ENCODE results near the gene XRN1. TPM values are rescaled to one million over a fixed set of nuclear protein-coding genes. Genes with fewer than 3 reads are reported as not detected.

Gene XRN1
- total RNA-seq, 1 donor from 2014 or later = 50.1 TPM

DNA sequence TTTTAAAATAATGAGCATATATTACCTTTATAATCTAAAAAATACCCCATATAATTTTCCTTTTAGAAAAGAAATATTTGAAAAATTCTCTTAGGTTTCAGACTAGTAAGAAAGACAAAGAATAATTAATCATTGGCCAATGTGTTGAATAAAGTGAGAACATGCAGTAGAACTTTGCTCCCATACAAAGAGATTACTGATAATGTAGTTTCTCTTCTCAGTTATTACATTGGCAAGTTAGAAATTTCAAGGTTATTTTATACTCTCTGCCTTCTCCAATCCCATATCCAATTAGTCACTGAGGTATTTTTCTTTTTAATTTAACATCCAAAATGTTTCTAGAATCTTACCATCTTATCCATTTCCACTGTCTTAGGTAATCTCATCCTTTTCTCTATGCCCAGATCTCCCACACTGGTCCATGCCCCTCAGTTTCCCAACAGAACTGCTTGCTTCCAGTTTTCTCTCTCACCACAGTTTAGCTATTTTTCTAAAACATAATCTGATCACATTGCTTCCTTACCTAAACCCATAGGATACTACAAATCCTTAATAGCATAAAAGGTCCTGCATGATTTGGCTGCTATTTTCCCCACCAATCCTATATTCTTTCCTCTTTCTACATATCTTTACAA, 10.8 kb downstream of the XRN1 start:
- no peaks in the 10 kb centered on the region for H3K9me3 Mint-ChIP-seq (ENCODE audit: unreplicated experiment)
- no peak for DNase-seq (ENCODE audit: low spot score)
- peaks cover 26% of the 10 kb centered on the region for H3K36me3 Mint-ChIP-seq (ENCODE audit: low read depth, unreplicated experiment)
- H3K4me3 Mint-ChIP-seq (ENCODE audit: unreplicated experiment) = no peak overlapping the region
- H3K27ac Mint-ChIP-seq (ENCODE audit: unreplicated experiment) = no peak overlapping the region
- H3K27me3 Mint-ChIP-seq (ENCODE audit: unreplicated experiment) = peaks cover 1% of the 10 kb centered on the region
- H3K4me1 Mint-ChIP-seq (ENCODE audit: unreplicated experiment) = peaks cover 33% of the 10 kb centered on the region
- TF ChIP-seq, protein P1, sequence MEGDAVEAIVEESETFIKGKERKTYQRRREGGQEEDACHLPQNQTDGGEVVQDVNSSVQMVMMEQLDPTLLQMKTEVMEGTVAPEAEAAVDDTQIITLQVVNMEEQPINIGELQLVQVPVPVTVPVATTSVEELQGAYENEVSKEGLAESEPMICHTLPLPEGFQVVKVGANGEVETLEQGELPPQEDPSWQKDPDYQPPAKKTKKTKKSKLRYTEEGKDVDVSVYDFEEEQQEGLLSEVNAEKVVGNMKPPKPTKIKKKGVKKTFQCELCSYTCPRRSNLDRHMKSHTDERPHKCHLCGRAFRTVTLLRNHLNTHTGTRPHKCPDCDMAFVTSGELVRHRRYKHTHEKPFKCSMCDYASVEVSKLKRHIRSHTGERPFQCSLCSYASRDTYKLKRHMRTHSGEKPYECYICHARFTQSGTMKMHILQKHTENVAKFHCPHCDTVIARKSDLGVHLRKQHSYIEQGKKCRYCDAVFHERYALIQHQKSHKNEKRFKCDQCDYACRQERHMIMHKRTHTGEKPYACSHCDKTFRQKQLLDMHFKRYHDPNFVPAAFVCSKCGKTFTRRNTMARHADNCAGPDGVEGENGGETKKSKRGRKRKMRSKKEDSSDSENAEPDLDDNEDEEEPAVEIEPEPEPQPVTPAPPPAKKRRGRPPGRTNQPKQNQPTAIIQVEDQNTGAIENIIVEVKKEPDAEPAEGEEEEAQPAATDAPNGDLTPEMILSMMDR (IDR thresholded peaks at IDR 0.05; ENCODE audit: unreplicated experiment) = no peak

DNA sequence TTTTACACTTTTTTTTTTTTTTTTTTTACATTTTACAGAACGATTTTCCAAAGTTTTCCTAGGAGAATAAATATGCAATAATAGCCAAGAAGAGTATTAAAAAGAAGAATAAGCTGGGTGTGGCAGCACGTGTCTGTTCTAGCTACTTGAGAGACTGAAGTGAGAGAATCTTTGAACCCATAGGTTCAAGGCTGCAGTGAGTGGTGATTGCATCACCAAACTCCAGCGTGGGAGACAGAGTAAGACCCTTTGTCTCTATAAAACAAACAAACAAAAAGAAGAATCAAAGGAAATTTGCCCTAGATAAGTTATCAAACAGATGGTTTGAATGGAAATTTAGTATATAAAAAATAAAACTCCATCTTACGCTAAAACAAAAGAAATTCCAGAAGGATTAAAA, 13.3 kb downstream of the XRN1 start:
- H3K27ac Mint-ChIP-seq (ENCODE audit: unreplicated experiment) = peak overlapping the region; percentile 94
- H3K4me3 Mint-ChIP-seq (ENCODE audit: unreplicated experiment) = no peak overlapping the region
- TF ChIP-seq, protein P1 (IDR thresholded peaks at IDR 0.05; ENCODE audit: unreplicated experiment) = no peak
- H3K36me3 Mint-ChIP-seq (ENCODE audit: low read depth, unreplicated experiment) = peaks cover 41% of the 10 kb centered on the region
- peaks cover 1% of the 10 kb centered on the region for H3K27me3 Mint-ChIP-seq (ENCODE audit: unreplicated experiment)
- peaks cover 31% of the 10 kb centered on the region for H3K4me1 Mint-ChIP-seq (ENCODE audit: unreplicated experiment)
- no peaks in the 10 kb centered on the region for H3K9me3 Mint-ChIP-seq (ENCODE audit: unreplicated experiment)
- DNase-seq (ENCODE audit: low spot score) = no peak

DNA sequence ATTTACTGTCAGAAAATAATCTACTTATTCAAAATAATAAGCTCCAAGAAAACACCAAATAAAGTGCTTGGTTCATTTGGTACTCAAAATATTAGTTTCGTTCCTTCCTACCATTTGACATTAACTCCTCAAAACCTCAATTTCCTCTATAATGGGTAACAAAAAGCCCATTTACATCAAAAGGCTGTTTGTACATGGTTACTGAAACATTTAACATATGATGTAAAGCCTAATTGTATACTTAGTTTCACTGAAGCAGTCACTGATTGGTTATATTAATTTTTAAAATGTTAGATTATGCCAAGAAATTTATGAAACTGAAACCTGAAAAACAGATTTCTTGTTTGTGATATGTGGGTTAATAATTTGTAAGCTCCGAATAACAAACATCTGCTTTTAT, 14.7 kb downstream of the XRN1 start:
- DNase-seq (ENCODE audit: low spot score) = no peak
- Mint-ChIP-seq H3K36me3 (ENCODE audit: low read depth, unreplicated experiment) (peaks cover 42% of the 10 kb centered on the region), H3K4me1 (ENCODE audit: unreplicated experiment) (peaks cover 25% of the 10 kb centered on the region), H3K9me3 (ENCODE audit: unreplicated experiment) (no peaks in the 10 kb centered on the region), H3K27me3 (ENCODE audit: unreplicated experiment) (peaks cover 4% of the 10 kb centered on the region), H3K4me3 (ENCODE audit: unreplicated experiment) (no peak overlapping the region), H3K27ac (ENCODE audit: unreplicated experiment) (peak overlapping the region; percentile 78)
- TF ChIP-seq, protein P1 (IDR thresholded peaks at IDR 0.05; ENCODE audit: unreplicated experiment) = no peak

DNA sequence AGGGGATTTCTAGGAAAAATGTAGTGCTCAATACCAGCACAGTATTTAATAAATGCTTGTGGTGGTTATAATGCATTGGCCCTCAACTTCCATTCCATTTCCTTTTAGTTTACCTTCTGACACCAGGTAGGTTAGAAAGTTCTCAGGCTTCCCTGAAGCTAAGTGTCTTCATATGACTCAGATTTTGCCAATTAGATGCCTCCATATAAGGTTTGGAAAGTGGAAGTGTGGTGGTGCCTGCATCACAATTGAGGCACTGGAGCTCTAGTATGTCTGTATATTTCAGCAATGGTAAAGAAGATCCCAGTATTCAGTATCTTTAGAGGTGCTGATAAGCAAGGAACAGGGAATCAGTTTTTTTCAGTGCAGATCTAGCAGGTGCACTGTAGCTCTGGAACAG, 18.3 kb downstream of the XRN1 start:
- no peak overlapping the region for H3K4me3 Mint-ChIP-seq (ENCODE audit: unreplicated experiment)
- no peak overlapping the region for H3K27ac Mint-ChIP-seq (ENCODE audit: unreplicated experiment)
- H3K36me3 Mint-ChIP-seq (ENCODE audit: low read depth, unreplicated experiment) = peaks cover 28% of the 10 kb centered on the region
- H3K27me3 Mint-ChIP-seq (ENCODE audit: unreplicated experiment) = peaks cover 3% of the 10 kb centered on the region
- no peak for DNase-seq (ENCODE audit: low spot score)
- peaks cover 8% of the 10 kb centered on the region for H3K4me1 Mint-ChIP-seq (ENCODE audit: unreplicated experiment)
- no peaks in the 10 kb centered on the region for H3K9me3 Mint-ChIP-seq (ENCODE audit: unreplicated experiment)
- TF ChIP-seq, protein P1 (IDR thresholded peaks at IDR 0.05; ENCODE audit: unreplicated experiment) = no peak

DNA sequence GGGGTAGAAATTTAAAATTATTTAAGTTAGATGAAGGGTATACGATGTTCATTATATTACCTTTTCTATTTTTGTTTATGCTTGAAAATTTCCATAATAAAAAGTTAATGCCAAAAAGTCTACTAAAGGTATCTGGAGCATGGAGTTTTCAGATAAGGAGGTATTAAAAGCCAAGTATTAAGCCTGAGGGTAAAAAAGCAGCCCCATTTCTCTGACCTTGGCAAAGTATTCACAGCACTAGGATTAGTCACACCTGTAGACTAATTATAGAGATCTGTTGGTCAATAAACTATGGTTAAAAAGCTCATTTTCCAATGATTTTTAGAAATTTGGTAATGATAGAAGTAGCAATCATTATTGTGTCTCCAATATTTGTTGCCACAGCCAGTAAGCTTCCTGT, 23.1 kb downstream of the XRN1 start:
- H3K4me3 Mint-ChIP-seq (ENCODE audit: unreplicated experiment) = no peak overlapping the region
- peaks cover 3% of the 10 kb centered on the region for H3K27me3 Mint-ChIP-seq (ENCODE audit: unreplicated experiment)
- no peak overlapping the region for H3K27ac Mint-ChIP-seq (ENCODE audit: unreplicated experiment)
- no peaks in the 10 kb centered on the region for H3K4me1 Mint-ChIP-seq (ENCODE audit: unreplicated experiment)
- no peak for DNase-seq (ENCODE audit: low spot score)
- peaks cover 24% of the 10 kb centered on the region for H3K36me3 Mint-ChIP-seq (ENCODE audit: low read depth, unreplicated experiment)
- TF ChIP-seq, protein P1 (IDR thresholded peaks at IDR 0.05; ENCODE audit: unreplicated experiment) = no peak
- no peaks in the 10 kb centered on the region for H3K9me3 Mint-ChIP-seq (ENCODE audit: unreplicated experiment)

Measured in endothelial cell (in vitro differentiated cells).